PC-3 (cell line): ENCODE results near the gene MAB21L1. TPM values are rescaled to one million over a fixed set of nuclear protein-coding genes. Genes with fewer than 3 reads are reported as not detected.

ENCODE experiments used
- ATAC-seq: fragments of 200-7000 bp; cut with Tn5 transposase; 2 replicates; pipeline ENCODE4 v1.9.1; 2020; ENCODE audit warnings: mild to moderate bottlenecking, moderate library complexity
- BruUV-seq: library from RNA; stranded (reverse); fragments of 400-500 nt; replicated peaks from 2 replicates; lab custom pipeline; 2021; lab: Mats Ljungman, UMichigan
- CTCF ChIA-PET: fragments of 300-600 bp; sonication (Branson Sonifier 250); formaldehyde crosslinking; loops from one replicate; lab custom pipeline; 2022; ENCODE audit warnings: antibody characterized with exemption; lab: Charles Lee
- POLR2A ChIA-PET: fragments of 300-600 bp; sonication (Branson Sonifier 250); formaldehyde crosslinking; loops from one replicate; lab custom pipeline; 2022; ENCODE audit warnings: antibody characterized with exemption; ENCODE audit not compliant: unreplicated experiment; lab: Charles Lee
- DNase-seq: peaks from one replicate; pipeline ENCODE4 v3.0.0-alpha.2; 2015
- H2AFZ ChIP-seq: fragments of 300-600 bp; sonication (generic); 2 replicates; pipeline ENCODE4 v1.6.0; 2016; ENCODE audit warnings: antibody characterized with exemption, low read length
- H3F3A ChIP-seq: fragments of 300-600 bp; sonication (generic); one replicate; pipeline ENCODE4 v1.6.0; 2017; ENCODE audit warnings: antibody characterized with exemption, low read length, control low read depth, mild to moderate bottlenecking; ENCODE audit not compliant: unreplicated experiment
- H3K27ac ChIP-seq: fragments of 300-600 bp; sonication (generic); 2 replicates; pipeline ENCODE4 v1.5.1; 2016; ENCODE audit warnings: mild to moderate bottlenecking, low read length
- H3K27me3 ChIP-seq: fragments of 300-600 bp; sonication (generic); 2 replicates; pipeline ENCODE4 v1.6.1; 2016; ENCODE audit warnings: low read length, mixed read lengths
- H3K36me3 ChIP-seq: fragments of 300-600 bp; sonication (generic); 2 replicates; pipeline ENCODE4 v1.6.1; 2016; ENCODE audit warnings: low read depth, mixed run types, low read length, mixed read lengths
- H3K4me1 ChIP-seq: fragments of 300-600 bp; sonication (generic); 2 replicates; pipeline ENCODE4 v1.5.1; 2016; ENCODE audit warnings: low read length; ENCODE audit not compliant: insufficient read depth
- H3K4me2 ChIP-seq: fragments of 300-600 bp; sonication (generic); 2 replicates; pipeline ENCODE4 v1.6.0; 2016; ENCODE audit warnings: low read length
- H3K4me3 ChIP-seq: fragments of 300-600 bp; sonication (generic); 2 replicates; pipeline ENCODE4 v1.5.1; 2016; ENCODE audit warnings: mild to moderate bottlenecking, low read length, mixed read lengths
- H3K79me2 ChIP-seq: fragments of 300-600 bp; sonication (generic); 2 replicates; pipeline ENCODE4 v1.6.1; 2017; ENCODE audit warnings: low read length, mixed read lengths
- H3K9ac ChIP-seq: fragments of 300-600 bp; sonication (generic); 2 replicates; pipeline ENCODE4 v1.6.0; 2016; ENCODE audit warnings: mild to moderate bottlenecking, low read length
- H3K9me2 ChIP-seq: fragments of 300-600 bp; sonication (generic); replicated peaks from 2 replicates; pipeline ENCODE4 v1.6.1; 2016; ENCODE audit warnings: mixed run types, low read length, mixed read lengths
- H3K9me3 ChIP-seq: fragments of 300-600 bp; sonication (generic); 2 replicates; pipeline ENCODE4 v1.6.1; 2016; ENCODE audit warnings: low read length, mixed read lengths
- H4K20me1 ChIP-seq: fragments of 300-600 bp; sonication (generic); 2 replicates; pipeline ENCODE4 v1.6.1; 2016; ENCODE audit warnings: low read length, mixed read lengths
- EZH2 ChIP-seq: fragments of 300-600 bp; sonication (generic); IDR thresholded peaks from one replicate; pipeline ENCODE4 v1.6.1; 2017; ENCODE audit warnings: antibody characterized with exemption, mild to moderate bottlenecking, low read length; ENCODE audit not compliant: unreplicated experiment
- EZH2phosphoT487 ChIP-seq: fragments of 300-600 bp; sonication (generic); IDR thresholded peaks from 2 replicates; pipeline ENCODE4 v1.6.1; 2018; ENCODE audit warnings: mild to moderate bottlenecking, antibody characterized with exemption, low read length, borderline replicate concordance
- intact Hi-C: fragments of 100-400 bp; cut with micrococcal nuclease; formaldehyde crosslinking; loops from 2 replicates; pipeline ENCODE4 v1.9.0; 2023
- total RNA-seq: library from RNA; depleted of rRNA; stranded (reverse); fragments of >200 nt; gene quantifications from 2 replicates; pipeline ENCODE4 v1.2.3, GENCODE V29; 2014
- TF ChIP-seq, protein P1 (sequence below): fragments of 300-600 bp; sonication (generic); conservative IDR thresholded peaks from 2 replicates; pipeline ENCODE4 v1.5.1; 2017; ENCODE audit warnings: antibody characterized with exemption, low read depth, mild to moderate bottlenecking, low read length

The MAB21L1 gene
- total RNA-seq, 1 experiment from 2014 or later = not detected

DNA sequence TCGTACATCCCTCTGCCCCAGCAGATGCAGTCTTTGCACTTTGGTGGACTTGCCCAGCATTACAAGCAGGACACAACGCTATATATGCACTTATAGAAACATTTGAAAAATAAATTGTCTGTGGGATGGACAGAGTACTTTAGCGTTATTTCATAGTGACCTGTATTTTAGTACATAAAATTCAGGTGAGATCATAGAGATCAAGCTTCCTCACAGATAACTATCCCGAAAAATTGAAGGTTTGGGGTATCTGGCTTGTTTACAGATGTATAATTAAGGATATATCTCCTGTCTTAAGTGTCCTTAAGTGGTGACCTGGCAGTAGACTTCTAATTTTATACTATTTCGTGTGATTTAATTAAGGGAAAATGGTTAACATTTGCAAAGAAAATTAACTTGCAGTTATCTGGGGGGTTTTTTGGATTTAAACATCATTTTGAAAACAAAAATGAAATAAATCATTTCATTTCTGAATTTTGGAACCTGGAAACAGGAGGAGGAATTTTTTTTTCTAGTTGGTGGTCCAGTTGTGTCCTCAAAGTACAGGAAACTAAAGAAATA is 977 bp upstream of the MAB21L1 start:
- ATAC-seq = no peak
- no TSS peak for BruUV-seq
- no peak overlapping the region for H3K9ac ChIP-seq

GRCh38 chr13:35475212-35475959 is 1.1 kb downstream of the MAB21L1 start:
- H3K9me2 ChIP-seq = no peaks in the 10 kb centered on the region
- H3K27ac ChIP-seq = no peak overlapping the region
- no peak overlapping the region for H3K4me2 ChIP-seq
- H3K4me1 ChIP-seq = no peaks in the 10 kb centered on the region
- H3K4me3 ChIP-seq = no peak overlapping the region
- BruUV-seq = no TSS peak
- no peaks in the 10 kb centered on the region for H3K79me2 ChIP-seq
- H3K9ac ChIP-seq = no peak overlapping the region
- no peaks in the 10 kb centered on the region for H3K36me3 ChIP-seq
- H2AFZ ChIP-seq = no peak overlapping the region
- intact Hi-C loops = no loop called here
- ATAC-seq = no peak
- CTCF ChIA-PET = no interaction called here
- no peaks in the 10 kb centered on the region for H3K27me3 ChIP-seq
- no peaks in the 10 kb centered on the region for H4K20me1 ChIP-seq
- no peak for DNase-seq
- no peaks in the 10 kb centered on the region for H3K9me3 ChIP-seq
- no peaks in the 10 kb centered on the region for H3F3A ChIP-seq
- POLR2A ChIA-PET = no interaction called here
- TF ChIP-seq, protein P1, sequence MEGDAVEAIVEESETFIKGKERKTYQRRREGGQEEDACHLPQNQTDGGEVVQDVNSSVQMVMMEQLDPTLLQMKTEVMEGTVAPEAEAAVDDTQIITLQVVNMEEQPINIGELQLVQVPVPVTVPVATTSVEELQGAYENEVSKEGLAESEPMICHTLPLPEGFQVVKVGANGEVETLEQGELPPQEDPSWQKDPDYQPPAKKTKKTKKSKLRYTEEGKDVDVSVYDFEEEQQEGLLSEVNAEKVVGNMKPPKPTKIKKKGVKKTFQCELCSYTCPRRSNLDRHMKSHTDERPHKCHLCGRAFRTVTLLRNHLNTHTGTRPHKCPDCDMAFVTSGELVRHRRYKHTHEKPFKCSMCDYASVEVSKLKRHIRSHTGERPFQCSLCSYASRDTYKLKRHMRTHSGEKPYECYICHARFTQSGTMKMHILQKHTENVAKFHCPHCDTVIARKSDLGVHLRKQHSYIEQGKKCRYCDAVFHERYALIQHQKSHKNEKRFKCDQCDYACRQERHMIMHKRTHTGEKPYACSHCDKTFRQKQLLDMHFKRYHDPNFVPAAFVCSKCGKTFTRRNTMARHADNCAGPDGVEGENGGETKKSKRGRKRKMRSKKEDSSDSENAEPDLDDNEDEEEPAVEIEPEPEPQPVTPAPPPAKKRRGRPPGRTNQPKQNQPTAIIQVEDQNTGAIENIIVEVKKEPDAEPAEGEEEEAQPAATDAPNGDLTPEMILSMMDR = no peak
- TF ChIP-seq EZH2phosphoT487 = no peak
- TF ChIP-seq EZH2 = no peak

More for the DNA sequence above, 977 bp upstream of the MAB21L1 start:
- H3K4me3 ChIP-seq = no peak overlapping the region
- no peaks in the 10 kb centered on the region for H3K9me2 ChIP-seq
- H3K27ac ChIP-seq = no peak overlapping the region
- H2AFZ ChIP-seq = no peak overlapping the region
- no peaks in the 10 kb centered on the region for H3K9me3 ChIP-seq
- no peaks in the 10 kb centered on the region for H4K20me1 ChIP-seq
- H3K4me1 ChIP-seq = no peaks in the 10 kb centered on the region
- DNase-seq = no peak
- CTCF ChIA-PET = no interaction called here
- H3K27me3 ChIP-seq = no peaks in the 10 kb centered on the region
- H3K4me2 ChIP-seq = no peak overlapping the region
- no peak for TF ChIP-seq EZH2
- no peak for TF ChIP-seq EZH2phosphoT487
- TF ChIP-seq, protein P1 = no peak
- POLR2A ChIA-PET = no interaction called here
- H3K79me2 ChIP-seq = no peaks in the 10 kb centered on the region
- intact Hi-C loops = no loop called here
- H3F3A ChIP-seq = no peaks in the 10 kb centered on the region
- H3K36me3 ChIP-seq = no peaks in the 10 kb centered on the region
